Suprapubic skin (tissue), 4 donors: ENCODE results near the gene SMYD3. TPM values are rescaled to one million over a fixed set of nuclear protein-coding genes. Genes with fewer than 3 reads are reported as not detected.

ENCODE experiments used
- DNase-seq, 2 donors: peaks; one replicate each; pipeline ENCODE4 v3.0.0-alpha.2; 2019; ENCODE audit warnings: low spot score in 2 of 2
- H3K27ac ChIP-seq: fragments of 200-600 bp; sonication (generic); one replicate; pipeline ENCODE4 v1.5.1; 2019
- H3K27me3 ChIP-seq: fragments of 200-600 bp; sonication (generic); one replicate; pipeline ENCODE4 v1.5.1; 2019
- H3K36me3 ChIP-seq: fragments of 200-600 bp; sonication (generic); one replicate; pipeline ENCODE4 v1.5.1; 2019
- H3K4me1 ChIP-seq: fragments of 200-600 bp; sonication (generic); one replicate; pipeline ENCODE4 v1.5.1; 2019
- H3K4me3 ChIP-seq: fragments of 200-600 bp; sonication (generic); one replicate; pipeline ENCODE4 v1.5.1; 2019; ENCODE audit warnings: mild to moderate bottlenecking
- H3K9me3 ChIP-seq: fragments of 200-600 bp; sonication (generic); one replicate; pipeline ENCODE4 v1.5.1; 2019
- EP300 ChIP-seq: sonication (generic); formaldehyde crosslinking; IDR thresholded peaks from one replicate; pipeline ENCODE4 v1.6.1; 2017; ENCODE audit warnings: antibody characterized with exemption
- POLR2A ChIP-seq, 2 donors: fragments of 450-650 bp; IDR thresholded peaks; one replicate each; pipeline ENCODE4 v1.6.1; 2017; ENCODE audit warnings: antibody characterized with exemption in 2 of 2, mild to moderate bottlenecking in 2 of 2, moderate library complexity in 2 of 2
- POLR2AphosphoS5 ChIP-seq, 3 donors: sonication (generic); formaldehyde crosslinking; IDR thresholded peaks; one replicate each; pipeline ENCODE4 v1.6.1; 2017; ENCODE audit warnings: antibody characterized with exemption in 3 of 3
- WGBS: methylation state at CpG from one replicate; pipeline ENCODE4 v1.1.5; 2018; 5-methylcytosine and 5-hydroxymethylcytosine counted together
- total RNA-seq, 4 donors: library from RNA; depleted of rRNA; stranded (reverse); fragments of >200 nt; gene quantifications; one replicate each; pipeline ENCODE4 v1.1.0, GENCODE V29; 2016
- TF ChIP-seq, protein P1 (sequence below), 2 donors: fragments of 200-600 bp in 1 of 2; fragments of 450-650 bp in 1 of 2; sonication (generic) in 1 of 2; IDR thresholded peaks; one replicate each; pipeline ENCODE4 v1.5.1; 2016 to 2019; ENCODE audit warnings: antibody characterized with exemption in 2 of 2, mild to moderate bottlenecking in 1 of 2, moderate library complexity in 1 of 2

SMYD3 gene
- total RNA-seq, 4 donors from 2014 or later, result 14.5 to 33.6 (median 18.9) TPM

DNA sequence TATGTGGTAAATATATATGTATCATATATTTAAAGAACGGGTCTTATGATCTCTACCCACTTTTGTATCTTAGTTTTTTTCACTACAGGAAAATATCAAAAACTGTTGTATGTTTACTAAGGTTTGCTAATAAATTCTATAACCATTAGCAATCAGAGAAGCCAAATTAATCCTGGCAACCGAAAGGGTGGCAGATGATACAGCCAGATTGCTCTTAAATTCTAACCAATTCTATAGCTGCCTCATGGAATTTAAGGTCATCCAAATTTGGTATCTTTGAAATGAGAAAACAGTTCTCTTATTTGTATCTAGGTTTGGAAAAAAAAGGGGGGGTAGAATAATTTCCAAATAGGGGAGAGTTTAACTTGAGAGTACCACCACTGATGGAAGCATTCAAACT, 591.2 kb downstream of the SMYD3 start:
- no peak for DNase-seq
- no peaks in the 10 kb centered on the region for H3K36me3 ChIP-seq
- TF ChIP-seq POLR2A (IDR thresholded peaks at IDR 0.05), result no peak
- TF ChIP-seq EP300, result no peak
- no peak for TF ChIP-seq POLR2AphosphoS5 (IDR thresholded peaks at IDR 0.05)
- TF ChIP-seq, protein P1, sequence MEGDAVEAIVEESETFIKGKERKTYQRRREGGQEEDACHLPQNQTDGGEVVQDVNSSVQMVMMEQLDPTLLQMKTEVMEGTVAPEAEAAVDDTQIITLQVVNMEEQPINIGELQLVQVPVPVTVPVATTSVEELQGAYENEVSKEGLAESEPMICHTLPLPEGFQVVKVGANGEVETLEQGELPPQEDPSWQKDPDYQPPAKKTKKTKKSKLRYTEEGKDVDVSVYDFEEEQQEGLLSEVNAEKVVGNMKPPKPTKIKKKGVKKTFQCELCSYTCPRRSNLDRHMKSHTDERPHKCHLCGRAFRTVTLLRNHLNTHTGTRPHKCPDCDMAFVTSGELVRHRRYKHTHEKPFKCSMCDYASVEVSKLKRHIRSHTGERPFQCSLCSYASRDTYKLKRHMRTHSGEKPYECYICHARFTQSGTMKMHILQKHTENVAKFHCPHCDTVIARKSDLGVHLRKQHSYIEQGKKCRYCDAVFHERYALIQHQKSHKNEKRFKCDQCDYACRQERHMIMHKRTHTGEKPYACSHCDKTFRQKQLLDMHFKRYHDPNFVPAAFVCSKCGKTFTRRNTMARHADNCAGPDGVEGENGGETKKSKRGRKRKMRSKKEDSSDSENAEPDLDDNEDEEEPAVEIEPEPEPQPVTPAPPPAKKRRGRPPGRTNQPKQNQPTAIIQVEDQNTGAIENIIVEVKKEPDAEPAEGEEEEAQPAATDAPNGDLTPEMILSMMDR (IDR thresholded peaks at IDR 0.05), result no peak
- H3K4me1 ChIP-seq, result no peaks in the 10 kb centered on the region
- no peaks in the 10 kb centered on the region for H3K27me3 ChIP-seq
- H3K4me3 ChIP-seq, result no peak overlapping the region
- H3K9me3 ChIP-seq, result no peaks in the 10 kb centered on the region
- 93% methylated on average over 2 of the region's 2 CpGs for WGBS
- no peak overlapping the region for H3K27ac ChIP-seq

DNA sequence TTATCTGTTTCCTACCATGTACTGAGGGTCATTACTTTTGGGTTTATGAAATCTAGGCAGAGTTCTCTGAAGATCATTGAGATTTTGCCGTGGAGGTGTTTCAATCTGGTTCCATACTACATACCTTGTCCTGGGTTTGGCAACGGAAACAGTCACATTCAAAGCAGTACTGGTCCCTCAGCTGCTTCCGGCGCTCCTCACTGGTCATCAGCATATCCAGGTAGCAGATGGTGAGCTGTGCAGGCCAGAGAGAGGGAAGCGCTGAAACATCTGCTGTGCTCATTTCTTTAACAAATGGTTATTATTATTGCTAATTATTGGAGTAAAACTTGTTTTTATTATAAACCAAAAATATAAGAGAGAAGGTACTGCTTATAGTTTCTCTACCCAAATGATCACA, 591.7 kb downstream of the SMYD3 start:
- Histone ChIP-seq H3K27ac (no peak overlapping the region), H3K9me3 (no peaks in the 10 kb centered on the region), H3K36me3 (no peaks in the 10 kb centered on the region), H3K27me3 (no peaks in the 10 kb centered on the region), H3K4me3 (no peak overlapping the region), H3K4me1 (no peaks in the 10 kb centered on the region)
- 82% methylated on average over 5 of the region's 5 CpGs for WGBS
- no peak for DNase-seq
- TF ChIP-seq EP300 (no peak), POLR2AphosphoS5 (IDR thresholded peaks at IDR 0.05) (no peak), POLR2A (IDR thresholded peaks at IDR 0.05) (no peak)
- TF ChIP-seq, protein P1 (IDR thresholded peaks at IDR 0.05), result no peak

DNA sequence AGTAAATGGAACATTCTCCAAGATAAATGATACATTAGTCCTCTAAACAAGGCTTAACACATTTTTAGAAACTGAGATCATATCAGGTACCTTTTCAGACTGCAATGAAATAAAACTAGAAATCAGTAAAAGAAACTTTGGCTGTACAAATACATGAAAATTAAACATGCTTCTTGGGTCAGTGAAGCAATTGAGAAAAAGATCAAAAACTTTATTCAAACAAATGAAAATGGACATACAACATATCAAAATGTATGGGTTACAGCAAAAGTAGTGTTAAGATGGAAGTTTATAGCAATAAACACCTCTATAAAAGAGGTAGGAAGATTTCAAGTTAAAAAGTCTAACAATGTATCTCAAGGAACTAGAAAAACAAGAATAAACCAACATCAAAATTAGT, 598.5 kb downstream of the SMYD3 start:
- H3K36me3 ChIP-seq, result no peaks in the 10 kb centered on the region
- H3K9me3 ChIP-seq, result no peaks in the 10 kb centered on the region
- DNase-seq, result no peak
- no peaks in the 10 kb centered on the region for H3K4me1 ChIP-seq
- no peak overlapping the region for H3K27ac ChIP-seq
- TF ChIP-seq, protein P1 (IDR thresholded peaks at IDR 0.05), result no peak
- TF ChIP-seq EP300 (no peak), POLR2A (IDR thresholded peaks at IDR 0.05) (no peak), POLR2AphosphoS5 (IDR thresholded peaks at IDR 0.05) (no peak)
- H3K4me3 ChIP-seq, result no peak overlapping the region
- H3K27me3 ChIP-seq, result no peaks in the 10 kb centered on the region

DNA sequence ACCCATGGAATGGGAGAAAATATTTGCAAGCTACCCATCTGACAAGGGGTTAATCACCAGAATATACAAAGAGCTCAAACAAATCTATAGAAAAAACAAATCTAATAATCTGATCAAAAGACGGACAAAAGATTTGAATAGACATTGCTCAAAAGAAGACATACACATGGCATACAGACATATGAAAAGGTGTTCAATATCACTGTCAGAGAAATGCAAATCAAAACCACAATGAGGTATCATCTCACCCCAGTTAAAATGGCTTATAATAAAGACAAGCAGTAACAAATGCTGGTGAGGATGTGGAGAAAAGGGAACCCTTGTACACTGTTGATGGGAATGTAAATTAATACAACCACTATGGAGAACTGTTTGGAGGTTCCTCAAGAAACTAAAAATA, 600.9 kb downstream of the SMYD3 start:
- H3K4me3 ChIP-seq, result no peak overlapping the region
- no peaks in the 10 kb centered on the region for H3K27me3 ChIP-seq
- DNase-seq, result no peak
- 100% methylated on average over 1 of the region's 1 CpG for WGBS
- no peaks in the 10 kb centered on the region for H3K4me1 ChIP-seq
- TF ChIP-seq, protein P1 (IDR thresholded peaks at IDR 0.05), result no peak
- TF ChIP-seq EP300 (no peak), POLR2A (IDR thresholded peaks at IDR 0.05) (no peak), POLR2AphosphoS5 (IDR thresholded peaks at IDR 0.05) (no peak)
- no peak overlapping the region for H3K27ac ChIP-seq
- H3K36me3 ChIP-seq, result no peaks in the 10 kb centered on the region
- no peaks in the 10 kb centered on the region for H3K9me3 ChIP-seq

DNA sequence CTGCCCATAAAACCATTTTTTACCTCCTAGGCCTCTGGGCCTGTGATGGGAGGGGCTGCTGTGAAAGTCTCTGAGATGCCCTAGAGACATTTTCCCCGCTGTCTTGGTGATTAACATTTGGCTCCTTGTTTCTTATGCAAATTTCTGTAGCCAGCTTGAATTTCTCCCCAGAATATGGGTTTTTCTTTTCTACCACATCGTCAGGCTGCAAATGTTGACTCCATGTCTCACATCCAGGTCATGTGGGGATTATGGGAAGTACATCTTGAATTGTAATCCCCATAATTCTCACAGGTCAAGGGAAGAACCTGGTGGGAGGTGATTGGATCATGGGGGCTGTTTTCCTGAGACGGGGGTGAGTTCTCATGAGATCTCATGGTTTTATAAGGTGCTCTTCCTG, 603.2 kb downstream of the SMYD3 start:
- no peaks in the 10 kb centered on the region for H3K27me3 ChIP-seq
- H3K36me3 ChIP-seq, result no peaks in the 10 kb centered on the region
- no peak overlapping the region for H3K27ac ChIP-seq
- no peak overlapping the region for H3K4me3 ChIP-seq
- WGBS, result 86% methylated on average over 3 of the region's 3 CpGs
- H3K9me3 ChIP-seq, result no peaks in the 10 kb centered on the region
- H3K4me1 ChIP-seq, result no peaks in the 10 kb centered on the region
- no peak for DNase-seq
- TF ChIP-seq EP300, result no peak
- TF ChIP-seq POLR2AphosphoS5 (IDR thresholded peaks at IDR 0.05), result no peak
- no peak for TF ChIP-seq POLR2A (IDR thresholded peaks at IDR 0.05)
- TF ChIP-seq, protein P1 (IDR thresholded peaks at IDR 0.05), result no peak
